GM12872 (cell line): Measurements from ENCODE around the gene GRK5.

Source experiments
- TF ChIP-seq, protein P1 (sequence below): IDR thresholded peaks from 3 replicates; pipeline ENCODE4 v1.5.1; 2011; ENCODE audit warnings: low read depth, mild to moderate bottlenecking, low read length, moderate library complexity; ENCODE audit not compliant: insufficient read depth

Gene GRK5

DNA sequence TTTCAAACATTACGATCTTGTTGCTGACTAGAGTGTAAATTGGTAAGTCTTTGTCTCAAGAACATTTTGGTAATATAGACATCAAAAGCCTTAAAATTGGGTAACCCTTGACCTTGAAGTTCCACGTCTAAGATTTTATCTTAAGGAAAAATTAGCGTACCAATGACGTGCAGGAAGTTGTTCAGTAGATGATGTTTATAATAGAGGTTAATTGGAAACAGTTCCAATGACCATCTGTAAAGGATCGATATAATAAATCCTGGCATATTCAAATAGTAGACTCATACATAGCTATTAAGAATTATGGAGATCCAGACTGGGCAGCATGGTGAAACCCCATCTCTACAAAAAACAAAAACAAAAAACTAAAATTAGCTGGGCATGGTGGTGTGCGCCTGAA lies 20.5 kb downstream of the GRK5 start:
- TF ChIP-seq, protein P1, sequence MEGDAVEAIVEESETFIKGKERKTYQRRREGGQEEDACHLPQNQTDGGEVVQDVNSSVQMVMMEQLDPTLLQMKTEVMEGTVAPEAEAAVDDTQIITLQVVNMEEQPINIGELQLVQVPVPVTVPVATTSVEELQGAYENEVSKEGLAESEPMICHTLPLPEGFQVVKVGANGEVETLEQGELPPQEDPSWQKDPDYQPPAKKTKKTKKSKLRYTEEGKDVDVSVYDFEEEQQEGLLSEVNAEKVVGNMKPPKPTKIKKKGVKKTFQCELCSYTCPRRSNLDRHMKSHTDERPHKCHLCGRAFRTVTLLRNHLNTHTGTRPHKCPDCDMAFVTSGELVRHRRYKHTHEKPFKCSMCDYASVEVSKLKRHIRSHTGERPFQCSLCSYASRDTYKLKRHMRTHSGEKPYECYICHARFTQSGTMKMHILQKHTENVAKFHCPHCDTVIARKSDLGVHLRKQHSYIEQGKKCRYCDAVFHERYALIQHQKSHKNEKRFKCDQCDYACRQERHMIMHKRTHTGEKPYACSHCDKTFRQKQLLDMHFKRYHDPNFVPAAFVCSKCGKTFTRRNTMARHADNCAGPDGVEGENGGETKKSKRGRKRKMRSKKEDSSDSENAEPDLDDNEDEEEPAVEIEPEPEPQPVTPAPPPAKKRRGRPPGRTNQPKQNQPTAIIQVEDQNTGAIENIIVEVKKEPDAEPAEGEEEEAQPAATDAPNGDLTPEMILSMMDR: no peak

DNA sequence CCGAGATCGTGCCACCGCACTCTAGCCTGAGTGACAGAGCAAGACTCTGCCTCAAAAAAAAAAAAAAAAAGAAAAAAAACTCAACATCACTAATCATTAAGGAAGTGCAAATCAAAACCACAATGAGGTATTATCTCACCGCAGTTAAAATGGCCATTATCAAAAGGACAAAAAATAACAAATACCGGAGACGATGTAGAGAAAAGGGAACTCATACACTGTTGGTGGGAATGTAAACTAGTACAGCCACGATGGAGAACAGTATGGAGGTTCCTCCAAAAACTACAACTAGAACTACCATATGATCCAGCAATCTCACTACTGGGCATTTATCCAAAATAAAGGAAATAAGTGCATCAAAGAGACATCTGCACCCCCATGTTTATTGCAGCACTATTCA lies 24.3 kb downstream of the GRK5 start:
- TF ChIP-seq, protein P1: no peak

DNA sequence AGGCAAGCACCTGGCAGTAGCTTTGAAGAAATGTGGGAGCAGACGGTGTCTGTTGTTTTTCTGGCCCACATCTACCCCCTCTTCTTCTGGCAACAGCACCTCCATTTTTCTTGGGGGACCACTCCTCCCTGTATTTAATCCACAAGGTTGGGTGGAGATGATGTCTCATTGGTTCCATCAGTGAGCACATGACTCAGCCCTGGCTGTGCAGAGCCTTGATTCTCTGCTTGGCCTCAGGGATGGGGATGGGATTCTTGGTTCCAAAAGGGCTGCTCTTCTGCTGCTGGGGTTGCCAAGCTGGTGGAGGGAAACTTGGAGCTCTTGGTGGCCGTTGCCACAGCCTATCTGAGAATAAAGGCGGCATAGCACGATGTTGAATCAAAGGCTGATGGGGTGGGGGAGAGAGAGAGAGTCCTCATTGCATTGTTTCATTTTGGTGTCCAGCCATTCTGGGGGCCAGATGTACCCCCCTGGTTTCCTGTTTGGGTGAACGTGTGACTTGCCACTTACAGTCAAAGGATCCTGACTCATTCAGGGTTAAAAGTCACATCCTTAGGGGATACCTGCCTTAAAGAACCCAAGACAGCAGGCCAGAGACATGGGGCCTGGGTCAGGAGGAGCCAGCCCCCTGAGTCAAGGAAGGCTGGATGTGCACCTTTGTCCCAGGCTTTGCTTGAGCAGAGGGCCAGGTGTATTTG lies 25.9 kb downstream of the GRK5 start:
- TF ChIP-seq, protein P1: no peak

DNA sequence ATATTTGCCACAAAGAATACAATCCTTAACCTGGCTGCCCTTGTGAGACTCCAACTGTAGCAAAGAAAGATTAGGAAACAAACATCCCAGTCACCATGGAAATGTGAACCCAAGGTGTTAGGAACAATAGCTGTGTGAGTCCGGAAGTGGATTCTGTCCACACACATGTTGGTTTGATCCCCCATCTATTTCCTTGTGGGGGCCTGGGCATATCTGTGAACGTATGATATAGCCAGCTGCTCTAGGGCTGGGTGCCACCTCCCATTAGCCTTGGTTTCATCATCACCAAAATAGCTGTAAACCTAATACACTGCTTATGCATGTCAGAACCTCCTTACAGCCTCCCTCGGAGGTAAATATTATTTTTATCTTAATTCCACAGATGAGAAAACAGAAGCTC lies 26.4 kb downstream of the GRK5 start:
- TF ChIP-seq, protein P1: no peak

DNA sequence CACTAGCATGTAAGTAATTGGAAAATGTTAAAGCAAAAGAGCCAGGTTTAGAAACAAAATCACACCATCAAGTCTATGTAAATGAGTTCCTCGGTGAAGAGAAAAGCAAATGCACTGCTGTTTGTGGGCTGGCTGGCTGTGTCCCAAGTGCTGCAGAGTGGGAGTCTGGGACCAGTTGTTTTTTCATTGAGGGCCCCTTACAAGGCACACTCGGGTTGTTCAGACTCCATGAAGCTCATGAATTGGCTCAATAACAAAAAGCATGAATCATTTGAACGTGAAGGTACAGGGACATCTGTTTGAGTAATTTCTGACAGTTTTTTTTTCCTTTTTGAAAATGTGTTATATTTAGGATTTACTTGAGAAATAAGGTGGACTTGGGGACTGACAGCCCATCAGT lies 28.0 kb downstream of the GRK5 start:
- TF ChIP-seq, protein P1: no peak

DNA sequence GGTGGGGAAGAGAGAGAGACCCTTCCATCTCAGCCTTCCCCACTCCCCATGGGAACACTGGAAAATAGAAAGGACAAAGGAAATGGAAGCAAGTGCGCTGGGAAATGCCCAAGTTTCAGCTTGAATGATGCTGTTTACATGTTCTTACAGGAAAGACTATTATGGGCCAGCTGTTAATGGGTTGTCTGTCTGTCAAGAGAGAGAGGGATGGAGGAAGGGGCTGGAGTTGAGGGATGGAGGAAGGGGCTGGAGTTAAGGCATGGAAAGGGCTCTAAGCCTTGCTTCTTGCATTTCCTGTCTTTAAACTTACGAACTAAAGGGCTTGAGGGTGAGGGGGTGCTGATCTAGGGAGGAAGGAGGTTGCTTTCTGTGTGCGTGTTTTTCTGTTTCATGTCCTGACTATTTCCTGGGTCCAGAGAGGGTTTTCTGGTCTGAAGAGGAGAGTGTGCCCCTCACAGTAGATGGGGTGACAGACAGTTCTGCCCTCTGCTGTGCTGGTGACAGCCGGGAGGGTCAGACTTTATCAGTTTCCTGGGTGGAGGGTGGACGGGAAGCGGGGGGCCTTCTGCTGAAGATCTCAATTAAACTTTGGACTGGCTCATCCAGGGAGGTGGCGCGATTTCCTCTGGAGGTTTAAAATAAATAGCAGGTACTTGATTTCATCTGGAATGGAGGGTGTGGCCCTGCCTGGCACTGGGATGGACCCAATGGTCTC lies 30.5 kb downstream of the GRK5 start:
- TF ChIP-seq, protein P1: no peak

DNA sequence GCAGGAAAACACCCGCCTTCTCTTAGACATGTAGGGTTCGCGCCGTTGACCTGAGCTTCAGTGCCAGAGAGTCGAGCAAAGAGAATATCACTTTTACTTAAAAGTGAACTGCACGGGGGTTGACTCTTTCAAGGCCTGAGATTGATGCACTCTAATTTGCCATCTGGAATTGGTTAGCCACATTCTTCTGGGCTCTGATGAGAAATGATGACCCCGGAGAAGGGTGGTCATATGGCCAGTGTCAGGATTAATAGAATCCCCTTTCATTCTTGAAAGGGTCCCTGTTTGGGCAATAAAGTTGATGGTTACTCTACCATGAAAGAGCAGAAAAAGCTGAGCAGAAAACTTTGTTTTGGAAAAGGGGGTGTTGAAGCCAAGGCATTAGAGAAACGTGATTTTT lies 31.2 kb downstream of the GRK5 start:
- TF ChIP-seq, protein P1: no peak
